NCI-H1417 (cell line): ENCODE data around the gene TMEM219.
"Not testable (repeated sequence)": the region's sequence is repeated elsewhere in the genome, so short reads cannot be mapped to it uniquely, and the experiment has no call there.

Source experiments
- DNase-seq, 3 experiments: peaks; one replicate each; lab custom pipeline; 2025; lab: John Stamatoyannopoulos, UW

The TMEM219 gene

GRCh38 chr16:30011714-30012504 lies 50.0 kb downstream of the TMEM219 start:
- DNase-seq = no peak

- DNase-seq = not testable (repeated sequence)
These were observed 50.7 kb downstream of the TMEM219 start for GRCh38 chr16:30012598-30012997.

- DNase-seq = not testable (repeated sequence)
These were observed 53.6 kb downstream of the TMEM219 start for GRCh38 chr16:30015450-30015849.

GRCh38 chr16:30016555-30017276 lies 54.8 kb downstream of the TMEM219 start:
- DNase-seq = no peak

GRCh38 chr16:30017277-30017656 lies 55.4 kb downstream of the TMEM219 start:
- no peak for DNase-seq

GRCh38 chr16:30017937-30018336 lies 56.1 kb downstream of the TMEM219 start:
- DNase-seq = not testable (repeated sequence)

- no peak for DNase-seq
These were observed 56.9 kb downstream of the TMEM219 start for GRCh38 chr16:30018731-30019158.
